ENCODE results near the gene PHKA1. TPM values are rescaled to one million over a fixed set of nuclear protein-coding genes. Genes with fewer than 3 reads are reported as not detected.

The PHKA1 gene
- total and polyA plus RNA-seq, 2 donors (not counting 1 experiment from before 2014, with no cell fraction given): 0.07 to 0.20 TPM

- no peak overlapping the region for H3K4me3 Mint-ChIP-seq
- CTCF ChIA-PET: no interaction called here
- no peaks in the 10 kb centered on the region for H3K9me3 Mint-ChIP-seq (ENCODE audit: insufficient read depth)
- Histone ChIP-seq H3K36me3 (replicated peaks in 1 of 2; ENCODE audit: control extremely low read depth in 1 of 2, control insufficient read depth in 1 of 2, extremely low read depth in 1 of 2, insufficient read depth in 2 of 2, low read length in 1 of 2) (no peaks in the 10 kb centered on the region), H3K4me1 (ENCODE audit: control insufficient read depth in 2 of 2, insufficient read depth in 2 of 2, low read length in 2 of 2) (no peaks in the 10 kb centered on the region), H3K27me3 (replicated peaks in 1 of 4; ENCODE audit: control extremely low read depth in 1 of 4, control insufficient read depth in 3 of 4, insufficient read depth in 4 of 4, low read length in 3 of 4) (no peaks in the 10 kb centered on the region), H3K9ac (ENCODE audit: low read length) (no peak overlapping the region), H3K79me2 (ENCODE audit: control insufficient read depth, insufficient read depth, low read length) (no peaks in the 10 kb centered on the region), H3K4me3 (ENCODE audit: control extremely low read depth in 1 of 5, extremely low read depth in 1 of 5, insufficient read depth in 1 of 5, low read depth in 2 of 5, low read length in 4 of 5) (no peak overlapping the region), H3K4me2 (replicated peaks; ENCODE audit: low read depth, low read length, poor library complexity, severe bottlenecking) (no peak overlapping the region), H2AFZ (ENCODE audit: insufficient read depth, low read depth, low read length, poor library complexity, severe bottlenecking) (no peak overlapping the region), H3K9me3 (ENCODE audit: control extremely low read depth in 1 of 3, control insufficient read depth in 2 of 3, insufficient read depth in 1 of 3, low read length in 2 of 3) (no peaks in the 10 kb centered on the region), H3K27ac (ENCODE audit: low read length in 2 of 2) (no peak overlapping the region), H4K20me1 (ENCODE audit: control insufficient read depth, insufficient read depth, low read length, poor library complexity, severe bottlenecking) (no peaks in the 10 kb centered on the region)
- POLR2A ChIA-PET: no interaction called here
- WGBS (ENCODE audit: insufficient coverage): 100% methylated on average over 1 of the region's 1 CpG
- intact Hi-C loops (cut with micrococcal nuclease): no loop called here
- no peaks in the 10 kb centered on the region for H3K27me3 Mint-ChIP-seq
- no peak for TF ChIP-seq EZH2 (IDR thresholded peaks at IDR 0.05; ENCODE audit: borderline replicate concordance, insufficient read depth, low read depth, low read length, poor library complexity, severe bottlenecking)
- TF ChIP-seq, protein P1, sequence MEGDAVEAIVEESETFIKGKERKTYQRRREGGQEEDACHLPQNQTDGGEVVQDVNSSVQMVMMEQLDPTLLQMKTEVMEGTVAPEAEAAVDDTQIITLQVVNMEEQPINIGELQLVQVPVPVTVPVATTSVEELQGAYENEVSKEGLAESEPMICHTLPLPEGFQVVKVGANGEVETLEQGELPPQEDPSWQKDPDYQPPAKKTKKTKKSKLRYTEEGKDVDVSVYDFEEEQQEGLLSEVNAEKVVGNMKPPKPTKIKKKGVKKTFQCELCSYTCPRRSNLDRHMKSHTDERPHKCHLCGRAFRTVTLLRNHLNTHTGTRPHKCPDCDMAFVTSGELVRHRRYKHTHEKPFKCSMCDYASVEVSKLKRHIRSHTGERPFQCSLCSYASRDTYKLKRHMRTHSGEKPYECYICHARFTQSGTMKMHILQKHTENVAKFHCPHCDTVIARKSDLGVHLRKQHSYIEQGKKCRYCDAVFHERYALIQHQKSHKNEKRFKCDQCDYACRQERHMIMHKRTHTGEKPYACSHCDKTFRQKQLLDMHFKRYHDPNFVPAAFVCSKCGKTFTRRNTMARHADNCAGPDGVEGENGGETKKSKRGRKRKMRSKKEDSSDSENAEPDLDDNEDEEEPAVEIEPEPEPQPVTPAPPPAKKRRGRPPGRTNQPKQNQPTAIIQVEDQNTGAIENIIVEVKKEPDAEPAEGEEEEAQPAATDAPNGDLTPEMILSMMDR (IDR thresholded peaks at IDR 0.05): no peak
- H3K4me1 Mint-ChIP-seq: no peaks in the 10 kb centered on the region
- DNase-seq: no peak
- ATAC-seq (ENCODE audit: low read depth): no peak
- H3K27ac Mint-ChIP-seq: no peak overlapping the region
Measured at GRCh38 chrX:72652082-72652481, 62.0 kb downstream of the PHKA1 start.

DNA sequence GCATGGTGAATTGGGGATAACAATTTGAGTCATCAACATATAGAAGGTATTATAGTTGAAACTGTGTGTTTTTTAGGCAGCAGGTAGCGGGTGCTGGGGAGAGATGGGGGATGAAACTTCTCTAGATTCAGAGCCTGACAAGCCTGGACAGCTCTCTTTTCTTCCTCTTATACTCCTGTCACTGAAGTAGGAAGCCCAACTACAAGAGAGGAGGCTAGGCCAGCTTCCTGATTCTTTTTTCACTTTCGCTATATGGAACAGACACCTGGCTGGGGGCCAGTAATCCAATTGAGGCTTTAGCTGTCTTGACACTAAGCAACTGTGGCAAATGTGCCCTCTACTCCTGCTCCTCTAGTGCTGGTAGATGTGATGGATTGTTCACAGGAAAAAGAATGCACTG lies 69.2 kb downstream of the PHKA1 start:
- TF ChIP-seq EZH2 (IDR thresholded peaks at IDR 0.05; ENCODE audit: borderline replicate concordance, insufficient read depth, low read depth, low read length, poor library complexity, severe bottlenecking): no peak
- TF ChIP-seq, protein P1 (IDR thresholded peaks at IDR 0.05): no peak
- Mint-ChIP-seq H3K4me3 (no peak overlapping the region), H3K27me3 (peaks cover 5% of the 10 kb centered on the region), H3K27ac (no peak overlapping the region), H3K9me3 (ENCODE audit: insufficient read depth) (no peaks in the 10 kb centered on the region), H3K4me1 (no peaks in the 10 kb centered on the region)
- no peaks in the 10 kb centered on the region for H3K4me1 ChIP-seq (ENCODE audit: control insufficient read depth in 2 of 2, insufficient read depth in 2 of 2, low read length in 2 of 2)
- no peak for DNase-seq
- H3K4me2 ChIP-seq (replicated peaks; ENCODE audit: low read depth, low read length, poor library complexity, severe bottlenecking): no peak overlapping the region
- ATAC-seq (ENCODE audit: low read depth): no peak
- H3K9ac ChIP-seq (ENCODE audit: low read length): no peak overlapping the region
- no peak overlapping the region for H3K27ac ChIP-seq (ENCODE audit: low read length in 2 of 2)
- H2AFZ ChIP-seq (ENCODE audit: insufficient read depth, low read depth, low read length, poor library complexity, severe bottlenecking): no peak overlapping the region
- no peaks in the 10 kb centered on the region for H4K20me1 ChIP-seq (ENCODE audit: control insufficient read depth, insufficient read depth, low read length, poor library complexity, severe bottlenecking)
- WGBS (ENCODE audit: insufficient coverage): no CpG with 5 or more reads among the region's 2 CpGs
- no peaks in the 10 kb centered on the region for H3K36me3 ChIP-seq (replicated peaks in 1 of 2; ENCODE audit: control extremely low read depth in 1 of 2, control insufficient read depth in 1 of 2, extremely low read depth in 1 of 2, insufficient read depth in 2 of 2, low read length in 1 of 2)
- H3K4me3 ChIP-seq (ENCODE audit: control extremely low read depth in 1 of 5, extremely low read depth in 1 of 5, insufficient read depth in 1 of 5, low read depth in 2 of 5, low read length in 4 of 5): no peak overlapping the region
- no peaks in the 10 kb centered on the region for H3K27me3 ChIP-seq (replicated peaks in 1 of 4; ENCODE audit: control extremely low read depth in 1 of 4, control insufficient read depth in 3 of 4, insufficient read depth in 4 of 4, low read length in 3 of 4)
- CTCF ChIA-PET: no interaction called here
- POLR2A ChIA-PET: no interaction called here
- no peaks in the 10 kb centered on the region for H3K79me2 ChIP-seq (ENCODE audit: control insufficient read depth, insufficient read depth, low read length)
- H3K9me3 ChIP-seq (ENCODE audit: control extremely low read depth in 1 of 3, control insufficient read depth in 2 of 3, insufficient read depth in 1 of 3, low read length in 2 of 3): no peaks in the 10 kb centered on the region
- intact Hi-C loops (cut with micrococcal nuclease): no loop called here
